Heart left ventricle (tissue), 16 donors: ENCODE measurements around the gene RXRA. TPM values are rescaled to one million over a fixed set of nuclear protein-coding genes. Genes with fewer than 3 reads are reported as not detected.

Experiments used
- ATAC-seq, 4 donors: fragments of 200-7000 bp; cut with Tn5 transposase; one replicate each; pipeline ENCODE4 v1.9.1; 2020 to 2022; ENCODE audit warnings: moderate library complexity in 4 of 4, mild to moderate bottlenecking in 3 of 4, moderate number of reproducible peaks in 1 of 4
- DNase-seq, 5 donors: peaks; one replicate each; pipeline ENCODE4 v3.0.0-alpha.2; 2020
- H3K27ac ChIP-seq, 12 donors: fragments of 200-600 bp; sonication (generic) in 4 of 12; one replicate each; pipeline versions ENCODE4 v1.5.0 to v1.8.0; 2016 to 2022; ENCODE audit warnings: mild to moderate bottlenecking in 2 of 12
- H3K27me3 ChIP-seq, 9 donors: fragments of 200-600 bp; sonication (generic) in 2 of 9; one replicate each; pipeline versions ENCODE4 v1.5.1 to v1.8.0; 2016 to 2022; ENCODE audit warnings: mild to moderate bottlenecking in 3 of 9
- H3K36me3 ChIP-seq, 9 donors: fragments of 200-600 bp; sonication (generic) in 2 of 9; one replicate each; pipeline versions ENCODE4 v1.5.0 to v1.8.0; 2018 to 2022; ENCODE audit warnings: mild to moderate bottlenecking in 2 of 9
- H3K4me1 ChIP-seq, 12 donors: fragments of 200-600 bp; sonication (generic) in 4 of 12; one replicate each; pipeline versions ENCODE4 v1.5.0 to v1.8.0; 2016 to 2022; ENCODE audit warnings: mild to moderate bottlenecking in 3 of 12
- H3K4me3 ChIP-seq, 12 donors: fragments of 200-600 bp; sonication (generic) in 4 of 12; one replicate each; pipeline versions ENCODE4 v1.5.0 to v1.8.0; 2017 to 2022; ENCODE audit warnings: mild to moderate bottlenecking in 9 of 12, moderate library complexity in 4 of 12
- H3K9me3 ChIP-seq, 12 donors: fragments of 200-600 bp; sonication (generic) in 4 of 12; one replicate each; pipeline versions ENCODE4 v1.5.0 to v1.8.0; 2016 to 2022; ENCODE audit warnings: mild to moderate bottlenecking in 1 of 12
- POLR2A ChIP-seq, 2 donors: fragments of 450-650 bp; IDR thresholded peaks; one replicate each; pipeline ENCODE4 v1.6.1; 2017; ENCODE audit warnings: antibody characterized with exemption in 2 of 2, mild to moderate bottlenecking in 2 of 2, moderate library complexity in 2 of 2
- WGBS, 4 donors: extraction: QIAGEN DNeasy Blood & Tissue Kit in 2 of 4; methylation state at CpG; one replicate each; pipeline versions ENCODE4 v1.1.5 to v1.1.7; 2013 to 2018; 5-methylcytosine and 5-hydroxymethylcytosine counted together
- intact Hi-C, 10 donors: fragments of 100-400 bp; cut with DNase I; formaldehyde crosslinking; loops; one replicate each; pipeline versions ENCODE4 v1.11.1 to v1.14.2; 2022
- polyA plus RNA-seq, 2 donors: library from polyadenylated mRNA; stranded (reverse); fragments of 200-250 nt; gene quantifications; one replicate each; pipeline ENCODE4 v1.2.3, GENCODE V29; 2013
- total RNA-seq, 9 donors: library from RNA; depleted of rRNA in 2 of 9; stranded (reverse); fragments of >200 nt in 2 of 9; fragmentation: NEBNext Ultra II Directional in 3 of 9; extraction: Animal tissue kit (Norgen Biotek cat#: 25700) in 3 of 9; gene quantifications; one replicate each; pipeline versions ENCODE4 v1.1.0 to v1.2.4, GENCODE V29; 2016 to 2023
- TF ChIP-seq, protein P1 (sequence below), 12 donors: fragments of 200-600 bp; sonication (generic) in 4 of 12; IDR thresholded peaks; one replicate each; pipeline versions ENCODE4 v1.5.0 to v1.8.0; 2018 to 2022; ENCODE audit warnings: antibody characterized with exemption in 12 of 12, mild to moderate bottlenecking in 5 of 12
- donor health status: ischemic (EF 13 %, LVEDD 7.1; RV severe dilation, severe dysfunction).
- donor health status: healthy with polysubstance abuse.
- donor health status: DM: no; HTN: yes; CAD: no.
- donor health status: DM: no; HTN: no; CAD: no.
- donor health status: ischemic (EF 25% LVEDD 6.9; RV normal size, moderate dysfunction).
- donor health status: ischemic (EF 25% LVEDD 5.7; RV mildly dilated, moderate dysfunction).
- donor health status: healthy.
- donor health status: DM: yes; HTN: yes; CAD: no.
- donor health status: ischemic (EF 35%, LVEDD 5.7; RV mildly dilated, moderate dysfunction).
- donor health status: nonischemic (EF 11% LVEDD 7.7; RV severe dilation, severe dysfunction).
- donor health status: DM: yes; HTN: yes; CAD: no.
- donor health status: PGD.
- donor health status: ischemic (EF 29% LVEDD 5.4; RV normal size, mild dysfunction).
- donor health status: nonischemic (EF 23%, LVEDD 6.1; RV moderate dilation, normal function).

The RXRA gene
- total and polyA plus RNA-seq, 11 donors = 45.5 to 87.9 (median 54.9) TPM

DNA sequence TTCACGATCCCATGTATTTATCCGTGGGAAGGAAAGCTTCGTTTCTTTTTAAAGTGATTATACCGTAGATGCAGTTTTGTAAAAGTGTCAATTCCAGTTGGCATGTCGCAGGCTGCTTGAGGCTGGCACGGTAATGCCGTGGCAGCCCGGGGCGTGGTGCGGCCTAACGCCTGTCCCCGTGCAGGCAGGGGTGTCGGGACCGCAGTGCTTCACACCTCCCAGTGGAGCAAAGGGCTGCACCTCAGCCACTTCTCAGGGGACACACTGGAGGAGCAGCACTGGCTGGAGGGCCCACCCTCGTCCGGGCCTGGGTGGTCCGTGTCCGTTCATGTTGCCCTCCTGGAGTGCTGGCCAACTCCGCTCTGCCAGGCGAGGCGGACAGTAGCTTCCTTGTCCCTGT is 103.2 kb downstream of the RXRA start:
- no peak for TF ChIP-seq POLR2A (IDR thresholded peaks at IDR 0.05)
- TF ChIP-seq, protein P1, sequence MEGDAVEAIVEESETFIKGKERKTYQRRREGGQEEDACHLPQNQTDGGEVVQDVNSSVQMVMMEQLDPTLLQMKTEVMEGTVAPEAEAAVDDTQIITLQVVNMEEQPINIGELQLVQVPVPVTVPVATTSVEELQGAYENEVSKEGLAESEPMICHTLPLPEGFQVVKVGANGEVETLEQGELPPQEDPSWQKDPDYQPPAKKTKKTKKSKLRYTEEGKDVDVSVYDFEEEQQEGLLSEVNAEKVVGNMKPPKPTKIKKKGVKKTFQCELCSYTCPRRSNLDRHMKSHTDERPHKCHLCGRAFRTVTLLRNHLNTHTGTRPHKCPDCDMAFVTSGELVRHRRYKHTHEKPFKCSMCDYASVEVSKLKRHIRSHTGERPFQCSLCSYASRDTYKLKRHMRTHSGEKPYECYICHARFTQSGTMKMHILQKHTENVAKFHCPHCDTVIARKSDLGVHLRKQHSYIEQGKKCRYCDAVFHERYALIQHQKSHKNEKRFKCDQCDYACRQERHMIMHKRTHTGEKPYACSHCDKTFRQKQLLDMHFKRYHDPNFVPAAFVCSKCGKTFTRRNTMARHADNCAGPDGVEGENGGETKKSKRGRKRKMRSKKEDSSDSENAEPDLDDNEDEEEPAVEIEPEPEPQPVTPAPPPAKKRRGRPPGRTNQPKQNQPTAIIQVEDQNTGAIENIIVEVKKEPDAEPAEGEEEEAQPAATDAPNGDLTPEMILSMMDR (IDR thresholded peaks at IDR 0.05) = no peak
- Histone ChIP-seq H3K36me3 (peaks cover 0 to 63% (median 26%) of the 10 kb centered on the region in 9 donors), H3K4me1 (peaks cover 0 to 44% (median 29%) of the 10 kb centered on the region in 12 donors), H3K27ac (no peak overlapping the region), H3K9me3 (no peaks in the 10 kb centered on the region), H3K4me3 (no peak overlapping the region), H3K27me3 (no peaks in the 10 kb centered on the region)
- intact Hi-C loops = no loop called here
- ATAC-seq (no peak), DNase-seq (no peak)
- WGBS, 4 donors = 96 to 98% (median 96%) methylated on average over 15 to 21 of the region's 21 CpGs

DNA sequence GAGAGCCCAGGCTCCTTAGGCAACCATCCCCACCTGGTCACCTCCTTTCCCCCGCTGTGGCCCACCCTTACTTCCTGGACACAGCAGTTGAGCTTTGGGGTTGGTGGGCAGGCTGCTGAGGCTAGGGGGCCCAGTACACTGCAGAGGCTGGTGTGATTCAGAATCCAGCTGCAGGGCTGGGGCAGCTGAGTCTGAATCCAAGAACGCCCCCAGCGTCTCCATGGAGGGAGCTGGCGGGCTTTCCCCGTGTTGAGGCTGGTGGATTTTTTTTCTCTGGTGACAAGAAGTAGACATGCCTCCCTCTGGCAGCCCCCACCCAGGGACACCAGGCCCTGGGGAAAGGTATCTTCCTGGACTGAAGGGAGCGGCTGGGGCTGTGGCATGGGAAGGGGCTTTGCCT is 104.8 kb downstream of the RXRA start:
- Histone ChIP-seq H3K27me3 (no peaks in the 10 kb centered on the region), H3K4me1 (peaks cover 4 to 56% (median 44%) of the 10 kb centered on the region in 12 donors), H3K27ac (no peak overlapping the region), H3K4me3 (no peak overlapping the region), H3K9me3 (no peaks in the 10 kb centered on the region), H3K36me3 (peaks cover 0 to 61% (median 28%) of the 10 kb centered on the region in 9 donors)
- intact Hi-C loops = loop anchor here in 7 of 10 donors (2.0 to 10.0 kb wide), 7 partner anchors 50 to 109 kb away; partner anchors contain the start of gene RXRA (in 2 of the 7)
- 71 to 85% (median 75%) methylated on average over 6 of the region's 6 CpGs for WGBS, 4 donors
- no peak for TF ChIP-seq POLR2A (IDR thresholded peaks at IDR 0.05)
- DNase-seq (no peak), ATAC-seq (no peak)

DNA sequence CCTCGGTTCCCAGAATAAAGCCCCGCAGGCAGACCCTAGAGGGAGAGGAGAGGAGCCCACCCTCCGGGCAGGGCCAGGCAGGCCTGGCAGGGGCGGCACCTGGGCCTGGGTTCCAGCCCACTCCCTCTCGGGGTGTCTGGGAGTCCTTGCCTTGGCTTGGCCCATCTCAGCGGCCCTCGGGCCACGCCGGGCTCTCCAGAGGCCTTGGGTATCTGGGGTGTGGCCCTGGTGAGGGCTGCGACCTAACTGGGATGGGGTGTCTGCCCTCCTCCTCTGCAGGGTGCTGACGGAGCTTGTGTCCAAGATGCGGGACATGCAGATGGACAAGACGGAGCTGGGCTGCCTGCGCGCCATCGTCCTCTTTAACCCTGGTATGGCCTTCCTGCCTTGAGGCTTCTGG is 105.4 kb downstream of the RXRA start:
- Histone ChIP-seq H3K9me3 (no peaks in the 10 kb centered on the region), H3K4me1 (peaks cover 4 to 61% (median 47%) of the 10 kb centered on the region in 12 donors), H3K36me3 (peaks cover 0 to 61% (median 32%) of the 10 kb centered on the region in 9 donors), H3K27ac (peak overlapping the region in 2 of 12 donors; percentile 19 to 87), H3K4me3 (no peak overlapping the region), H3K27me3 (no peaks in the 10 kb centered on the region)
- WGBS, 4 donors = 76 to 91% (median 86%) methylated on average over 7 to 16 of the region's 16 CpGs
- intact Hi-C loops = loop anchor here in 7 of 10 donors (2.0 to 10.0 kb wide), 7 partner anchors 51 to 109 kb away; partner anchors contain the start of gene RXRA (in 2 of the 7)
- no peak for TF ChIP-seq POLR2A (IDR thresholded peaks at IDR 0.05)
- TF ChIP-seq, protein P1 (IDR thresholded peaks at IDR 0.05) = no peak
- DNase-seq (no peak), ATAC-seq (no peak)

DNA sequence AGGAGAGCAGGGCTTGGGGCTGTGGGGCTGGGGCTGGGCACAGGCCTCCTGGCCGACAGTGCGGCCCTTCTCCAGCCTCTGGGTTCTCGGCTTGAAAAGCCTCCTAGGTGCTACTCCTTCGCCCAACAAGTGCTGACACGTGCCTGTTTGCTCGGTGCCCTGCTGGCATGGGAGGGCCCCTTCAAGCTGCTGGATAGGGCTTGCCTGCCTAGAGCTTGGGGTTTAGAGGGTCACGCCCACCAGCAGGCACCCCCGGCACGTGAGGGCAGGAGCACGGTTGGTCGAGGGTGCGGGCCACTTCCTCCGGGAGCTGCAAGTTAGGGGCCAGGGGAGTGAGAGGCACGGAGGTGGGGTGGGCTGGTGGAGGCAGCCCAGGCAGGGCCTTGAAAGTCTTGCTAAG is 106.2 kb downstream of the RXRA start:
- Histone ChIP-seq H3K4me1 (peaks cover 4 to 67% (median 48%) of the 10 kb centered on the region in 12 donors), H3K4me3 (no peak overlapping the region), H3K27ac (peak overlapping the region in 5 of 12 donors; percentile 19 to 90 (median 46)), H3K36me3 (peaks cover 0 to 67% (median 39%) of the 10 kb centered on the region in 9 donors), H3K9me3 (no peaks in the 10 kb centered on the region), H3K27me3 (no peaks in the 10 kb centered on the region)
- no peak for TF ChIP-seq POLR2A (IDR thresholded peaks at IDR 0.05)
- TF ChIP-seq, protein P1 (IDR thresholded peaks at IDR 0.05) = no peak
- intact Hi-C loops = loop anchor here in 6 of 10 donors (5.0 to 10.0 kb wide), 6 partner anchors 55 to 110 kb away; partner anchors contain the start of gene RXRA (in 2 of the 6)
- WGBS, 4 donors = 80 to 92% (median 82%) methylated on average over 5 to 14 of the region's 14 CpGs
- DNase-seq (no peak), ATAC-seq (no peak)
